ENCODE data around the gene CD300LF.

CD300LF gene

DNA sequence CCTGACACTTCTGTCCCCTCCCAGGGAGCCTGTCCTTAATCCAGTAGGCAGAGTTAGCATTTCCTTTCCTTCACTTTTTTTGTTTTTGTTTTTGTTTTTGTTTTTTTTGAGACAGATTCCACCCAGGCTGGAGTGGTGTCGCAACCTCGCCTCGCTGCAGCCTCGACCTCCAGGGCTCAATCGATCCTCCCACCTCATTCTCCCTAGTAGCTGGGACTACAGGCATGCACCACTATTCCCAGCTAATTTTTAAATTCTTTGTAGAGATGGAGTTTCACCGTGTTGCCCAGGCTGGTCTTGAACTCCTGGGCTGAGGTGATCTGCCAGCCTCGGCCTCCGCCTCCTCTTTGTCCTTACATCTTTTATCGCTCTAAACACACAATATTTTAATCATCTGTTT lies 39.7 kb upstream of the CD300LF start:
- Mint-ChIP-seq H3K36me3 (peaks cover 49% of the 10 kb centered on the region), H3K27ac (peak overlapping the region; percentile 78), H3K4me1 (peaks cover 64% of the 10 kb centered on the region), H3K9me3 (no peaks in the 10 kb centered on the region), H3K4me3 (peak overlapping the region; percentile 99), H3K27me3 (no peaks in the 10 kb centered on the region)
- no peak for DNase-seq
- CTCF ChIA-PET, result interaction anchor here (1.1 to 7.3 kb wide), 3 partner anchors 14 to 39 kb away, joined by 3 to 43 read pairs (median 17); partner anchors contain the start of gene RAB37

DNA sequence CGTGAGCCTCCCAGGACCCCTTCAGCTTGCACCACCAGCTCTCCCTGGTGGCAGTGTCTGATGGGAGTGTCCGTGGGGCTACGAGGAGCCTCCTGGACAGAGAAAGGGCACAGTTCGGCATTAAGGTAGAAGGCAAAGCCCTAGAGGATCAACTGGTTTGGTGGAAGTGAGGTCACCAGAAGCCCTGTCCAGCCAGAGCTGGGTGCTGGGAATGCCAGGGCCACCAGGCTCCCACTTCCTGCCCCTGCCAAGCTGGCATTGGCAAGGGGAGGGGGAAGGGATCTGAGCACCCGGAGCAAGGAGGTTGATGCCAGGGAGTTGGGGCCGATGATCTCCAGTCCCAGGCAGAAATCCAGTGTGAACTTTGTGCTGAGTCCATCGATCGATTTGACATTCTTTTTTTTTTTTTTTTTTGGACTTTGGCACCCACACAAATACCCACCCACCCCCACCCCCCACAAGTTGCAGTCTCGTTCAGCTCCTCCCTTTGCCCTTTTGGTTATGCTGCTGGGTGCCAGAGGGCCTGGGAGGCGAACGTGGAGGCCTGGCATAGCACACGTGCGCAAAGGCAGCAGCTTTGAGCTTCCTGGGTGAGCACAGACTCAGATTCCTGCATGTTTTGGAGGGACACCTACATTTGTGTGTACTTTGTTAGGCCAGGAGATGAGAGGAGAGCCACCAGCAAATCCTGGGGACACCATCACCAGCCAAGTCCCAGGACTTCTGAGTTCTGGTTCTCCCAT lies 37.8 kb upstream of the CD300LF start:
- H3K4me1 Mint-ChIP-seq, result peaks cover 67% of the 10 kb centered on the region

DNA sequence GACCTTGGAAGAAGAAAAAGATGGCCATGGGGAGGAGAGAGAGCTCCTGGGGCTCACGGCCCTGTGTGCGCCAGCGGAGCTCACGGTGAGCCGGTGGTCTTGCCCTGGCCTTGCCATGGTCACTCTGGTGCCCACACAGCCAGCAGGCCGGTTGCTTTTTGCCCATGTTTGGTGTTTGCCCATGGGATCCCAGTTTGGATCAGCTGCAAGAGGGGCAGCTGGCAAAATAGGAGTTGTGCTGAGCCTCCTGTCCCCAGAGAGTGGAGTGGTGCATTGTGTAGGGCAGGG lies 37.3 kb upstream of the CD300LF start:
- Mint-ChIP-seq H3K36me3 (peaks cover 44% of the 10 kb centered on the region), H3K4me3 (peak overlapping the region; percentile 99), H3K27me3 (no peaks in the 10 kb centered on the region)

More for the DNA sequence above, 37.8 kb upstream of the CD300LF start:
- CTCF ChIA-PET, result interaction anchor here (0.8 to 7.3 kb wide), 14 partner anchors 8 to 114 kb away, joined by 3 to 43 read pairs (median 6); partner anchors contain the start of genes NAT9 and RAB37
- Mint-ChIP-seq H3K36me3 (peaks cover 47% of the 10 kb centered on the region), H3K27ac (peak overlapping the region; percentile 88), H3K9me3 (no peaks in the 10 kb centered on the region), H3K27me3 (no peaks in the 10 kb centered on the region), H3K4me3 (peak overlapping the region; percentile 99)
- DNase-seq, result no peak

GRCh38 chr17:74749279-74750038 lies 36.7 kb upstream of the CD300LF start:
- Mint-ChIP-seq H3K4me3 (peak overlapping the region; percentile 99), H3K9me3 (no peaks in the 10 kb centered on the region), H3K27ac (peak overlapping the region; percentile 88), H3K27me3 (no peaks in the 10 kb centered on the region), H3K4me1 (peaks cover 63% of the 10 kb centered on the region), H3K36me3 (peaks cover 40% of the 10 kb centered on the region)
- peak; percentile 71 for DNase-seq
- CTCF ChIA-PET, result interaction anchor here (1.1 to 7.3 kb wide), 12 partner anchors 9 to 115 kb away, joined by 3 to 43 read pairs (median 8); partner anchors contain the start of genes NAT9 and RAB37

More for the DNA sequence above, 37.3 kb upstream of the CD300LF start:
- CTCF ChIA-PET, result interaction anchor here (0.8 to 7.3 kb wide), 15 partner anchors 8 to 114 kb away, joined by 3 to 43 read pairs (median 6); partner anchors contain the start of genes NAT9 and RAB37
- Mint-ChIP-seq H3K4me1 (peaks cover 63% of the 10 kb centered on the region), H3K27ac (peak overlapping the region; percentile 88), H3K9me3 (no peaks in the 10 kb centered on the region)
- DNase-seq, result no peak

- peaks cover 43% of the 10 kb centered on the region for H3K36me3 Mint-ChIP-seq
- H3K27me3 Mint-ChIP-seq, result no peaks in the 10 kb centered on the region
- peak within 1 kb of the TSS; percentile 88 for H3K27ac Mint-ChIP-seq
- H3K4me3 Mint-ChIP-seq, result peak within 1 kb of the TSS; percentile 99
- no peaks in the 10 kb centered on the region for H3K9me3 Mint-ChIP-seq
- H3K4me1 Mint-ChIP-seq, result peaks cover 64% of the 10 kb centered on the region
- DNase-seq, result peak; percentile 95
- CTCF ChIA-PET, result interaction anchor here (1.6 to 7.3 kb wide), 7 partner anchors 8 to 91 kb away, joined by 3 to 43 read pairs (median 11); no protein-coding TSS in a partner anchor
These were observed 36.0 kb upstream of the CD300LF start, which contains the start of gene NHERF1 for GRCh38 chr17:74748529-74749278. NHERF1 (plus strand) TSS chr17:74748628; CDS start chr17:74748847, 219 bp downstream.

DNA sequence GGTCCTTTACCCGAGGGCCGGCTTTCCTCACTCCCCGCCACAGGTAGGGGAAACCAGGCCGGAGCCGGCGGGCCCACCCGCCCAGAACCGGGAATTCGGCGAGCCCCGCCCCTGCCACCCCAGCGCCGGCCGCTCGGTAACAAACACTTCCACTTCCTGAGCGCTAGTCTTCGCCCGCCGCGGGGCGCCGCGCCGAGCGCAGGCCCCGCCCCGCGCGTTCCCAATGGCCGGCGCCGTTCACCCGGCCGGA lies 35.5 kb upstream of the CD300LF start:
- Mint-ChIP-seq H3K4me3 (peak overlapping the region; percentile 99), H3K4me1 (peaks cover 64% of the 10 kb centered on the region)

DNA sequence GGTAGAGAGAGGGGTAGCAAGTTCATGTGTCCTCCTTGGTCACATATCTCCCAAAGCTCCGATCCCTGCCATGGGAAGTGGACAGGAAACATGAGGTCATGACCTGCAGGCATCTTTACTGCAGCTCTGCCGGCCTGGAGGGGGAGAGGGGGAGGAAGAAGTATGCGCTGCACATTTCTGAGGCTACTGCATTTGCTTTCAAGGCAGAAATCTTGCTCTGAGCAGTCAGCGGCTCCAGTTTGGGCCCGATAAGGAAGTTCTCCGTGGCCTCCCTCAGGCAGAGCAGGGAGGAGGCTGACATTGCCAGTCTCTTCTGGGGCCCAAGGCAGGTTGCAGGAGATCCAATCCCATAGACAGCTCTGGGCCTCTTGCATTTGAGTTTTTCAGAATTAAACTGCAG lies 34.2 kb upstream of the CD300LF start:
- peak; percentile 39 for DNase-seq
- Mint-ChIP-seq H3K4me1 (peaks cover 64% of the 10 kb centered on the region), H3K36me3 (peaks cover 37% of the 10 kb centered on the region), H3K27ac (peak overlapping the region; percentile 84), H3K4me3 (peak overlapping the region; percentile 64), H3K9me3 (no peaks in the 10 kb centered on the region), H3K27me3 (no peaks in the 10 kb centered on the region)
- CTCF ChIA-PET, result interaction anchor here (0.9 to 4.0 kb wide), 14 partner anchors 10 to 215 kb away, joined by 3 to 56 read pairs (median 22); partner anchors contain the start of genes NAT9 and RAB37

More for the DNA sequence above, 35.5 kb upstream of the CD300LF start:
- Mint-ChIP-seq H3K9me3 (no peaks in the 10 kb centered on the region), H3K27me3 (no peaks in the 10 kb centered on the region), H3K27ac (peak overlapping the region; percentile 84), H3K36me3 (peaks cover 45% of the 10 kb centered on the region)
- DNase-seq, result no peak
- CTCF ChIA-PET, result no interaction called here

- H3K4me3 Mint-ChIP-seq, result peak overlapping the region; percentile 15
- no peaks in the 10 kb centered on the region for H3K27me3 Mint-ChIP-seq
- DNase-seq, result no peak
- H3K9me3 Mint-ChIP-seq, result no peaks in the 10 kb centered on the region
- H3K36me3 Mint-ChIP-seq, result peaks cover 34% of the 10 kb centered on the region
- CTCF ChIA-PET, result interaction anchor here (0.9 to 4.0 kb wide), 16 partner anchors 9 to 215 kb away, joined by 3 to 56 read pairs (median 19); partner anchors contain the start of genes GRIN2C, NAT9 and RAB37
- H3K27ac Mint-ChIP-seq, result peak overlapping the region; percentile 84
- peaks cover 65% of the 10 kb centered on the region for H3K4me1 Mint-ChIP-seq
These were observed 33.7 kb upstream of the CD300LF start for GRCh38 chr17:74746376-74746775.

GRCh38 chr17:74745548-74746177 lies 32.9 kb upstream of the CD300LF start:
- peaks cover 68% of the 10 kb centered on the region for H3K4me1 Mint-ChIP-seq
- peaks cover 27% of the 10 kb centered on the region for H3K36me3 Mint-ChIP-seq
- no peaks in the 10 kb centered on the region for H3K27me3 Mint-ChIP-seq
- CTCF ChIA-PET, result interaction anchor here (0.7 to 4.0 kb wide), 20 partner anchors 8 to 216 kb away, joined by 3 to 56 read pairs (median 8); partner anchors contain the start of genes GRIN2C, NAT9 and RAB37
- DNase-seq, result no peak
- peak overlapping the region; percentile 38 for H3K27ac Mint-ChIP-seq
- no peak overlapping the region for H3K4me3 Mint-ChIP-seq
- no peaks in the 10 kb centered on the region for H3K9me3 Mint-ChIP-seq

DNA sequence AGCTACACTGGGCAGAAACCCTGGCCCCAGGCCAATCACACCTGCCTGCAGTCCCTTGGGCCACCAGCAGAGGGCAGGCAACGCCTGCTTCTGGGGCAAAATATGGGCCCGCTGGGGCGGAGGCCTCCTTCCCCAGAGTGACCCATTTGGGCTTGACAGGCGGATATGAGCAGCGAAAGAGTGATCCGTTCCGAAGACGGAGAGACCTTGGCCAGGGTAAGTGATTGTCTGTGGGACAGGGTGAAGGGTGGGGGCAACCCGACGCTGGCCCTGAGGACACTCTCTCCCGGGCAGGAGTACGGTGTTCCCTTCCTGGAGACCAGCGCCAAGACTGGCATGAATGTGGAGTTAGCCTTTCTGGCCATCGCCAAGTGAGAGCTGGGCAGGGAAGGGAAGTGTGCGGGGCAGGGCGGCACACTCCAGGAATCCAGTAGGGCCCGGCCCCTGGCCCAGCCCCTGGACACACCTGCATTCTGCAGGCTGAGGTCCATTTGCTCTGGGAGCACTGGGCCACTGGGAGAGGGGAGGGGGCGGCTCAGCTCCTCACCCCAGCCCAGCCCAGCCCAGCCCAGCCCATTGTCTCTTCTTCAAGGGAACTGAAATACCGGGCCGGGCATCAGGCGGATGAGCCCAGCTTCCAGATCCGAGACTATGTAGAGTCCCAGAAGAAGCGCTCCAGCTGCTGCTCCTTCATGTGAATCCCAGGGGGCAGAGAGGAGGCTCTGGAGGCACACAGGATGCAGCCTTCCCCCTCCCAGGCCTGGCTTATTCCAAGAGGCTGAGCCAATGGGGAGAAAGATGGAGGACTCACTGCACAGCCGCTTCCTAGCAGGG lies 32.2 kb upstream of the CD300LF start:
- CTCF ChIA-PET, result interaction anchor here (0.7 to 4.0 kb wide), 21 partner anchors 8 to 217 kb away, joined by 3 to 56 read pairs (median 8); partner anchors contain the start of genes GRIN2C, NAT9 and RAB37
- Mint-ChIP-seq H3K4me1 (peaks cover 75% of the 10 kb centered on the region), H3K4me3 (peak overlapping the region; percentile 37), H3K27me3 (no peaks in the 10 kb centered on the region), H3K27ac (peak overlapping the region; percentile 98), H3K36me3 (peaks cover 26% of the 10 kb centered on the region), H3K9me3 (no peaks in the 10 kb centered on the region)
- peak; percentile 87 for DNase-seq

- H3K9me3 Mint-ChIP-seq, result no peaks in the 10 kb centered on the region
- DNase-seq, result no peak
- H3K27ac Mint-ChIP-seq, result peak overlapping the region; percentile 98
- no peak overlapping the region for H3K4me3 Mint-ChIP-seq
- H3K27me3 Mint-ChIP-seq, result no peaks in the 10 kb centered on the region
- CTCF ChIA-PET, result interaction anchor here (0.5 to 4.0 kb wide), 17 partner anchors 12 to 217 kb away, joined by 3 to 56 read pairs (median 8); partner anchors contain the start of genes GRIN2C and NAT9
- peaks cover 80% of the 10 kb centered on the region for H3K4me1 Mint-ChIP-seq
- H3K36me3 Mint-ChIP-seq, result peaks cover 20% of the 10 kb centered on the region
These were observed 31.6 kb upstream of the CD300LF start for GRCh38 chr17:74744349-74744713.

- CTCF ChIA-PET, result interaction anchor here (0.5 to 4.0 kb wide), 12 partner anchors 16 to 218 kb away, joined by 3 to 56 read pairs (median 24); partner anchors contain the start of genes GRIN2C and NAT9
- no peak for DNase-seq
- Mint-ChIP-seq H3K4me3 (no peak overlapping the region), H3K36me3 (peaks cover 22% of the 10 kb centered on the region), H3K9me3 (no peaks in the 10 kb centered on the region), H3K27ac (peak overlapping the region; percentile 98), H3K4me1 (peaks cover 86% of the 10 kb centered on the region), H3K27me3 (no peaks in the 10 kb centered on the region)
These were observed 31.0 kb upstream of the CD300LF start for GRCh38 chr17:74743755-74744154.
